GM21381 (cell line): ENCODE measurements around the gene CENPC.
"Not testable (repeated sequence)": the region's sequence is repeated elsewhere in the genome, so short reads cannot be mapped to it uniquely, and the experiment has no call there.

Experiments
- ATAC-seq: cut with Tn5 transposase; IDR thresholded peaks from one replicate; pipeline ENCODE4 v1.9.1; 2021; ENCODE audit warnings: mild to moderate bottlenecking, moderate library complexity; ENCODE audit not compliant: unreplicated experiment

Gene CENPC

DNA sequence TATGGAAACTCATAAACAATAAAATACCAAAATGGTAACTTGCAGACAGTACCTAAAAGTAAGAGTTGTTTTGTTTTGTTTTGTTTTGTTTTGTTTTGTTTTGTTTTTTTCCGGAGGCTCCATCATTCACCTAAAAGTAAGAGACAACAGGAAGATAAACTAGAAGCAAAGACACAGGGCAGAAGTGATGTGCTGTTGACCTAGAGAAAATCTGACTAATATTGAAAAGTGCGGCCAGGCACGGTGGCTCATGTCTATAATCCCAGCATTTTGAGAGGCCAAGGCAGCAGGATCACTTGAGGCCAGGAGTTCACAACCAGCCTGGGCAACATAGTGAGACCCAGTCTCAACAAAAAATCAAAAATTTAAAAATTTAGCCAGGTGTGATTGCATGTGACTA is 5.6 kb upstream of the CENPC start:
- no peak for ATAC-seq

DNA sequence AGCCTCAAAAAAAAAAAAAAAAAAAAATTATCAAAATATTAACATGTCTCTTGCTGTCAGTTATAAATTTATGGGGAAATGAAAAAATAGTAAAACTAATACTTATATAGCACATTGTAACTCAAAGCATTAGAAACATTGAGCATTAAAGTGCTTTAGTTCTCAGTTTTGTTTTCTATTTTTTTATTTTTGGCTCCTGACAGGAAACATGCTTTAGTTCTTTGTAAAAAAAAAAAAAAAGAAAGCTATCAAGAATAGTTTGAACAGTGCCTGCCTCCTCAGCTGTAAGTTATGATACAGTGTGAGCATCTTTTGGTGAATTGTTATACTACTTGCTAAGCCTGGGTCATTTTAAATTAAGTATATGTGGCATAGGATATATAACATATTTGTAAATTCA is 5.1 kb upstream of the CENPC start:
- no peak for ATAC-seq

DNA sequence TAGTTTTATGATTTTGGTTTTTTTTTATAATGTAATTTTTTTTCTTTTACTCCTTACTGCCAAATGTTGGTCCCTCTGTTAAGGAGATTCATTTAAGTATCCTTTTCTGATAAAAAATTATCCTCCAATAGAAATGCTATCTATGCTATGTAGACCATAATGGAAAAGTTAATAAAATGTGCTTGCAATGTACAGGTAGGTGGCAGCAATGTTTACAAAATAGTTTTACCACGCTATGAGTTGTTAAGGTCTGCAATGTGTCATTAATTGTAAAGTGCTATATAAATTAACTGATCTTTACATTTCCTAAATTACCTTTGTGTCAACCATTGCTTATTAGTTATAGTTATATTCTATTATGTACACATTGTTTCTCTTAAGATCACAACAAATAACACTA is 3.8 kb upstream of the CENPC start:
- ATAC-seq, result peak; percentile 31

DNA sequence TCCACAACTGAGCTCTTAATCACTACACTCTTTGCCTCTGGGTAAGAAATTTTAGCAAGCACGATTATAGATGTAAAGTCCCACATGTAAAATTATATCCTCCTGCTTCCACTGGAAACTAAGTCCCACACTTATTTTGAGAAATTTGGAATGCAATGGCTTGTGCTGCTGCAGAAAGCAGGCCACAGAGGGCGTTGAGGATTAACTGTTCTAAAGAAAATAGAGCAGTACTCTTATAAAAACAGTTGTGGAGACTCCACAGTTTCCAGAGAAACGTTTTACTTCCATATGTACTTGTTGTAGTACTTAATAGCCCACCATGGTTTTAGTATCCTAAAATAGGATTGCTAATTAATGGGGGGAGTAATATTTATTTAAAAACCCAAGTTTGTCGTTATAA is 1.7 kb upstream of the CENPC start:
- no peak for ATAC-seq

DNA sequence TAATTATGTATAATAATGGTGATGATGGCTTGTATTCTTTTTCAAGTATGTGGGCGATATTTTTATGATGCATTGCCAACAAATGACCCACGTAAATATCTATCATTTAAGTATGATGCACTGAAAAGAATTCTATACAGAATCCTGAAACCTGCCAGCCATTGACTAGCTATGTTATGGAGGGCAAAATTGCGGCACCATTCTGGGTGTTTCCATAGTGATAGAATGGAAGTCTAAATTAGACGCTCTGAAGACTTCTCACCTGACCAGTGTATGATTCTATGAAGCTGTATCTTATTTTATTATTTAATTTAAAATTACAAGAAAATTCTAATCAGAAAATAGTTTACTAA is 677 bp upstream of the CENPC start:
- ATAC-seq, result no peak

DNA sequence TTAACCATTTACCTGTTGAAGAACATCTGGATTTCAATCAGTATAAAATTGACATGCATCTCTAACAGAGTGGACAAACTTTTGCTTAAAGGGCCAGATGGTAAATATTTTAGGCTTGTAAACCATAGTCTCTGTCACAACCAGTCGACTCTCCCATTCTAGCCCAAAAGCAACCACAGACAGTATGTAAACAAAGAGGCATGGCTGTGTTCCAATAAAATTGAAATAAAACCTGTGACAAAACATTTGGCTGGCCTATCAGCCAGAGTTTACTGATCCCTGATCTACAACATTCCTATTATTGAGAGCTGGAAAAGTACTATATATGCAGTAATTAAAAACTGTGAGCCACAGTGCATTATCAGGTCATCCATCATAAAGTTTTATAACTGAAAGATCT is 3.2 kb downstream of the CENPC start:
- ATAC-seq, result no peak

DNA sequence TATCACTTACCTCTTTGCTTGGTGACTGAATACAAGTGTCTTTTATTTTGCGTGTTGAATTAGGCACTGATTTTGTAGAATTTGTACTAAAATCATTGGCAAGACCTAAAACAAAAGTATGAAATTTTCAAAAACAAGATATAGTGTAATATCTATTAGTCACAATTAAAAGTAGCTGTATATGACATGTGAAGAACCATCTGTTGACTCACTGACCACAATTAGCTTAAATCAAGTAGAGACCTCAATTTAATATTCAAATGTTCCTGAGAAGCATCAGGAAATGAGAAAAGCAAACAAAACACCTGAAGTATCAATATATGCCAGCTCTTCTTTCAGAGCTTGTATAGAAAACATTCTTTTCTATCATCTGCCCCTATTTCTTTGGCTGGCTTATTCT is 5.5 kb downstream of the CENPC start:
- no peak for ATAC-seq

DNA sequence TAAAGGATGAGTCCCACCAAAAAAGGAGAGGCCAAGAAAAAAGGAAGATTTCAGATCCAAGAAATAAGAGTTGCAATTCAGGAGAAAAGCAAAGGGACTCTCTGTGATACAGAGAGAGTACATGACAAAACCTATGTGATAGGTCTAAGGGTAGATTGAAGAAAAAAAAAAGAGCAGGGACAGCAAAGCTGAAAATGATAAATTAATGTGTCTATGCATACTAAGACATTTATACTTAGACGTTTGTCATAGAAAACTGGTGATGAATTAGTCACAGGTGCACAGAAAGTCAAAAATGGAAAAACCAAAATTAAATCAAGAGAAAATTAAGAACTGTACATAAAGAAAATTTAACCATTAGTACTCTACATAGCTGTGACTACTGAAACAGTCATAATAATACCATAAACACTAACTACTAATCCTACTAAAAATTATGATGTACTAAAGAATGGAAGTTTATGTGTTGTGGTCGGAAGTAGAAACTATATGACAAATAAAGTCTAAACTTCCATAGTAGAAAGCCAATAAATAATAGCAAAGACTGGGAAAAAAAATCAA is 9.9 kb downstream of the CENPC start:
- no peak for ATAC-seq

DNA sequence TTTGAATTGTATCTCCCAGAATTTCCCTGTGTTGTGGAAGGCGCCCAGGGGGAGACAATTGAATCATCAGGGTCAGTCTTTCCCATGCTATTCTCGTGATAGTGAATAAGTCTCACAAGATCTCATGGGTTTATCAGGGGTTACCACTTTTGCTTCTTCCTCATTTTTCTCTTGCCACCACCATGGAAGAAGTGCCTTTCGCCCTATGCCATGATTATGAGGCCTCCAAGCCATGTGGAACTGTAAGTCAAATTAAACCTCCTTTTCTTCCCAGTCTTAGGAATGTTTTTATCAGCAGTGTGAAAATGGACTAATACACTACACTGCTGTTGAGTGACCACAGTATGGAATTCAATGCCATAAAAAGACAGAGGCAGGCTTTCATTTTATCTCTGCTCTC is 12.2 kb downstream of the CENPC start:
- ATAC-seq, result no peak

DNA sequence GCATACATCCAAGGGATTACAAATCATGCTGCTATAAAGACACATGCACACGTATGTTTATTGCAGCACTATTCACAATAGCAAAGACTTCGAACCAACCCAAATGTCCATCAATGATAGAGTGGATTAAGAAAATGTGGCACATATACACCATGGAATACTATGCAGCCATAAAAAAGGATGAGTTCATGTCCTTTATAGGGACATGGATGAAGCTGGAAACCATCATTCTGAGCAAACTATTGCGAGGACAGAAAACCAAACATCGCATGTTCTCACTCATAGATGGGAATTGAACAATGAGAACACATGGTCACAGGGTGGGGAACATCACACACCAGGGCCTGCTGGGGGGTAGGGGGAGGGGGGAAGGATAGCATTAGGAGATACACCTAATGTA is 12.9 kb downstream of the CENPC start:
- ATAC-seq, result not testable (repeated sequence)

DNA sequence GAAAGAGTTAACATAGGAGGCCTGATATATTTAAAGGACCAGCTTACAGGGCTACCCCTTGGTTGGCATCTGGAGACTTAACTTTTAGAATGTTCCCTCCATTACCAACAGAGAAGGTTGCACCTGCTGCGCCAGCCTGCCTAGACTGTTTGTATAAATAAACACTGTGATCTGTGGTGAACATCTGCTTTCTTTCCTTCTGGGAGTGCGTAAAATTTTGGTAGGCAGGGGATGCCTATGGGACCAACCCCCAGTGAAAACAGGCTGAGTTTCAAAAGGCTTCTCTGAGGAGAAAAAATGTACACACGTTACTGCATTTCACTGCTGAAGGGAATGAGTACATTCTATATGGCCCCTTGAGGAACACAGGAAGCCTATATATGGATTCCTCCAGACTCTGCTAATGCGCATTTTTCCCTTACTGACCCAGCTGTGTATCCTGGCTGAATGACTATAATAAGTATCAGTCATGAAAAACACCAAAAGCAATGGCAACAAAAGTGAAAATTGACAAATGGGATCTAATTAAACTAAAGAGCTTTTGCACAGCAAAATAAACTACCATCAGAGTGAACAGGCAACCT is 13.8 kb downstream of the CENPC start:
- no peak for ATAC-seq

DNA sequence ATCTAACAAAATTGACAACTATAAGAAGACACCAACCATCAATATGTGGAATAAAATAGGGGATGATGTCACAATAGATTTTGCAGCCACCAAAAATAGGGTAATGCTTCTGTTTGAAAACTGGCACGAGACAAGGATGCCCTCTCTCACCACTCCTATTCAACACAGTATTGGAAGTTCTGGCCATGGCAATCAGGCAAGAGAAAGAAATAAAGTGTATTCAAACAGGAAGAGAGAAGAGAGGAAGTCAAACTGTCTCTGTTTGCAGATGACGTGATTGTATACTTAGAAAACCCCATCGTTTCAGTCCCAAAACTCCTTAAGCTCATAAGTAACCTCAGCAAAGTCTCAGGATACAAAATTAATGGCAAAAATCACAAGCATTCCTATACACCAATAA is 21.2 kb downstream of the CENPC start:
- ATAC-seq, result not testable (repeated sequence)

DNA sequence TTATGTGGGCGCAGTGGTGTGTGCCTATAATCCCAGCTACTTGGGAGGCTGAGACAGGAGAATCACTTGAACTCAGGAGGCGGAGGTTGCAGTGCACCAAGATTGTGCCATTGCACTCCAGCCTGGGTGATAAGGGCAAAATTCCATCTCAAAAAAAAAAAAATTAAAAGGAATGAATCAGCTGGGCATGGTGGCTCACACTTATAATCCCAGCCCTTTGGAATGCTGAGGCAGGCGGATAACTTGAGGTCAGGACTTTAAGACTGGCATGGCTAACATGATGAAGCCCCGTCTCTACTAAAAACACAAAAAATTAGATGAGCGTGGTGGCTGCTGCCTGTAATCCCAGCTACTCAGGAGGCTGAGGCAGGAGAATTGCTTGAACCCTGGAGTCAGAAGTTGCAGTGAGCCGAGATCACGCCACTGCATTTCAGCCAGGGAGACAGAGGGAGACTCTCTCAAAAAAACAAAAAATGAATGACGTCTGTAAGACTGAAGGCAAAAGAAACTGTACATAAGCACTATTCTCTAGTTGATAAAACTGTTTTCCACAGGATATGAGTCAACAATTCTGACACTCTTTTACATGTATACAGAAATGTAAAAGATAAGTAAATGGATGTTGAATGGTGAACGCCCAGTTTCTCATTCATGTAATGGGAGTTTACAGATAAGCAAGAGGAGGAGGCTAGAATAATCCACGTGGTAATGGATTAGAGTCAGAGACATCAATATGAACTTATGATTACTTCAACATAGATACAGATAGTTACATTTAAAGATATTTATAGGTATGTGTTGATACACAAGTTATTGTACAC is 22.2 kb downstream of the CENPC start:
- no peak for ATAC-seq

DNA sequence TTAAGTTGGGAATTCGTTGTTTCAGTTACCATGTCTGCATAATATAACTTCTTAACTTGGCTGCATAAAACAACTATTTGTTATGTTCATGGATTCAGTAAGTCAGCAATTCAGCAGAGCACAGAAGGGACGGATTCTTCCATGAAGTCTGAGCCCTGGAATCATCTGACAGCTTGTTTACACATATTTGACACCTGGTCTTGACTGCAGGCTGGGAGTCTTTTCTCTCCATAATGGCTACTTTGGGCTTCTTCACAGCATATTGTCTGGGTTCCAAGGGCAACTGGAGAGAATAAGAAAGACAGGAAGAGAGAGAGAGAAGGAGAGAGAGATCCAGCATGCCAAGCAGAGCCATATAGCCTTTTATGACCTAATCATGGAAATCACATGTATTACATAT is 23.1 kb downstream of the CENPC start:
- ATAC-seq, result no peak

DNA sequence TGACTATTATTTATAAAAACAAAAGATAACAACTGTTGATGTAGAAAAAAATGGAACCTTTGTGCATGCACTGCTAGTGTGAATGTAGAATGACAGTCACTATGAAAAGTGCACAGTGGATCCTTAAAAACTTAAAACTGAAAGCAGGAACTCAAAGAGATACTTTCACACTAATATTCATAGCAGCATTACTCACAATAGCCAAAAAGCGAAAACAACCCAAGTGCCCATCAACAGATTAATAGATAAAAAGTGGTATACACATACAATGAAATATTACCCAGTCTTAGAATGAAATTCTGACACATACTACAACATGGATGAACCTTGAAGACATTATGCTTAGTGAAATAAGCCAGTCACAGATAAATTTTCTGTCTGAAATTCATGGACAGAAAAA is 23.8 kb downstream of the CENPC start:
- peak; percentile 68 for ATAC-seq

DNA sequence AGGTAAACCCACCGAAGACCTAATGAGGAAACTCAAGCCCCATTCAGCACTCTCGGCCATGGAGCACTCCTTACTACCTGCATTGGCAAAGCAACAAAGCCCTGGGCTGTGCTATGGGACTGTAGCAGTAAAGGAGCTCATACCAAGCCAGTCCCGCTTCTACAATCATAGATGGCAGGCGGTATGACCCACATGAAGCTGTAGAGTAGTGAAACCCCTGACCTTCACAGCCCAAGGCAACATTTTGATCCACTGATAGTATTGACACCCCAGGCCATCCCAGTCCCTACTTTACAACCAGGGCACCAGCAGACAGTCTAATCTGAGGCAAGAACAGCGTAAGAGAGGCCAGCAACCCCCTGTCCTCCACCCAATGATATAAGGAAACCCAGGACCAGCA is 25.2 kb downstream of the CENPC start:
- no peak for ATAC-seq

DNA sequence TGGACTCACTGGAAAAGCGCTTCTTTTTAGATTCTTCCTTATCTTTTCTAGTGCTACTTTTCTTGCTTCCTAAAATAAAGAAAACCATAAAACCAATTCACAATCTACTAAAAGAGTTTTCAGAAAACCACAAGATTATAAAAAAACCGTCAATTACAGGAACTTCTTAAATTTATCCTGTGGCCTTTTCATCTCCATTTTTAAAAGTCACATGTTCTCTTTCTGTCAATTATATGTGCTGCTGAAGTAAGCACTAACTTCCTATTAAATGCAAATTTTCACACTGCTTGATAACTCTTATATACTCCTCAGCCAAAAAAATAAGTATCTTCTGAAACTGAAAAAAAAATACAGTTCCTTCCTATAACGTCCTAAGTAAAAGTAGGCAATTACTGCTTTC is 32.8 kb downstream of the CENPC start:
- ATAC-seq, result no peak

DNA sequence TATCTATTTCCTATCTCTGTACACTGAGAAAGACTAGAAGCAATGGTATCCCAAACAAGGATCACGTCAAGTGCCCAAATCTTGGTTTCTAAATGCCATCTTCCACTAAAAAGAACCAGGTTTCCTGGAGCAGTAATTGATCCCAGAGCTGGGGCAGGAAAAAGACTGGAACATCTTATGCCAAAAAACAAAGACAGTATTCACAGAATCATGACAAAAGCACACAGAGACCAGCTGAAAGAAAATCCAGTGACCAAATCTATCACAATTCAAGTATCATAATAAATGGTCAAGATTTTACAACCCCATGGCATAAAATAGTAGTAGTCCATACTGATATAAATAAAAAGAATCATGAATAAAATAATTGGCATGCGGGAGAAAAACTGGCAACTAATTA is 44.9 kb downstream of the CENPC start:
- no peak for ATAC-seq

DNA sequence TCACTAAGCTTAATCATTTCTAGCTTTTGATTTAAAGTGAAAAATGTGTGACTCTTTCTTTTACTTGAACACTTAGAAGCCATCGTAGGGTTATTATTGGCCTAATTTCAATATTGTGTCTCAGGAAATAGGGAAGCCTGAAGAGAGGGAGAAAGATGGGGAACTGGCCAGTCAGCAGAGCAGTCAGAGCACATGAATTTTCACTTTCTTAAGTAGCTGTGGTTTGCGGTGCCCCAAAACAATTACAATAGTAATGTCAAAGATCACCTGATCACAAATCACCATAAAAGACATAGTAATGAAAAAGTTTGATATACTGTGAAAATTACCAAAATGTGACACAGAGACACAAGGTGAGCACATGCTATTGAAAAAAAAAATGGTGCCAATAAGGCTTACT is 45.5 kb downstream of the CENPC start:
- ATAC-seq, result no peak

DNA sequence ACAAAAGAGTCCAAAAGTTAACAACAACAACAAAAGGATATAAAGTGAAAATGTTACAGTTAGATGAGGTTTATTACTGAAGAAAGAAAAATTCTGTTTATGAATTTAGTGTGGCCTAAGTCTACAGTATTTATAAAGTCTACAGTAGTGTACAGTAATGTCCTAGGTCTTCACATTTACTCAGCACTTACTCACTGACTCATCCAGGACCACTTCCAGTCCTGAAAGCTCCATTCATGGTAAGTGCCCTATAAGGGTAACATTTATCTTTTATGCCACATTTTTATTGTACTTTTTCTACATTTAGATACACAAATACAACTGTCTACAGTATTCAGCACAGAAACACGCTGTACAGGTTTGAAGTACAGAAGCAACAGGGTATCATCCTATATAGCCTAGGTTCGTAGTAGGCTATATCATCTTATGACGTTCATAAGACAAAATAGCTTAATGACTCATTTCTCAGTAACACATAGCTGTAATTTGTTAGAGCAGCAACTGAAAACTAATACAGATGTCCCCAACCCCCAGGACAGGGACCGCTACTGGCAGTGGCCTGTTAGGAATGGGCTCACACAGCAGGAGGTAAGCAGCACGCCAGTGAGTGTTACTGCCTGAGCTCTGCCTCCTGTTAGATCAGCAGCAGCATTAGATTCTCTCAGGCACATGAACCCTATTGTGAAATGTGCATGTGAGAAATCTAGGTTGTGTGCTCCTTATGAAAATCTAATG is 61.3 kb downstream of the CENPC start:
- no peak for ATAC-seq

DNA sequence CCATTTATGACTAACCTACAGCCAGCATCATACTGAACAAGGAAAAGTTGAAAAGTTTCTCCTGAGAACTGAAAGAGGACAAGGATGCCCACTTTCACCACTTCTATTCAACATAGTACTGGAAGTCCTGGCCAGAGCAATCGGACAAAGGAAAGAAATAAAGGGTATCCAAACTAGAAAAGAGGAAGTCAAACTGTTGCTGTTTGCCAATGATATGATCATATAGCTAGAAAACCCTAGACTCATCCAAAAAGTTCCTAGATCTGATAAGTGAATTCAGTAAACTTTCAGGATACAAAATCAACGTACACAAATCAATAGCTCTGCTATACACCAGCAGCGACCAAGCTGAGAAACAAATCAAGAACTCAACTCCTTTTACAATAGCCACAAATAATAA is 64.5 kb downstream of the CENPC start:
- ATAC-seq, result no peak

DNA sequence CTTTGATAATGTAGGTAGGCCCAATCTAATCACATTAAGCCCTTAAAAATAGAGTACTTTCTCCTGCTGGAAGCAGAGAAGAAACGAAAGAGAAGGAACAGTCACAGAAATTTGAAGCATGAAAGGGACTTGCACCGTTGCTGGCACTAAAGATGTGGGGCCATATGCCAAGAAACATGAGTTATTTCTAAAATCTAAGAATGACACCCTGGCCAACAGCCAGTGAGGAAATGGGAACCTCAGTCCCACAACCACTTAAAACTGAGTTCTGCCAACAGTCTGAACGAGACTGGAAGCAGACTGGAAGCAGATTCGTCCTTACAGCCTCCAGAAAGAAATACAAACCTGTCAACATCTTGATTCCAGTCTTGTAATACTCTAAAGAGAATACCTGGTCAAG is 70.1 kb downstream of the CENPC start:
- no peak for ATAC-seq
